Measurements from ENCODE around the gene HEXD.

The HEXD gene

GRCh38 chr17:82436601-82437324 lies 18.6 kb downstream of the HEXD start:
- TF ChIP-seq SIN3A (IDR thresholded peaks at IDR 0.05; ENCODE audit: borderline replicate concordance, insufficient read depth, low read length) (no peak), TAF1 (IDR thresholded peaks at IDR 0.05; ENCODE audit: borderline replicate concordance, insufficient read depth, low read length) (no peak)

GRCh38 chr17:82437325-82437668 lies 19.1 kb downstream of the HEXD start:
- no peak for TF ChIP-seq TAF1 (IDR thresholded peaks at IDR 0.05; ENCODE audit: borderline replicate concordance, insufficient read depth, low read length)
- no peak for TF ChIP-seq SIN3A (IDR thresholded peaks at IDR 0.05; ENCODE audit: borderline replicate concordance, insufficient read depth, low read length)
- TF ChIP-seq REST (IDR thresholded peaks at IDR 0.05; ENCODE audit: insufficient read depth in 1 of 2, low read depth in 2 of 2, low read length in 2 of 2) = no peak
- no peak for TF ChIP-seq FOXP2 (optimal IDR thresholded peaks at IDR 0.05; ENCODE audit: borderline replicate concordance, extremely low read depth, extremely low read length, insufficient read depth)
- TF ChIP-seq POLR2AphosphoS5 (IDR thresholded peaks at IDR 0.05; ENCODE audit: low read depth, low read length) = no peak

- TF ChIP-seq FOXP2 (optimal IDR thresholded peaks at IDR 0.05; ENCODE audit: borderline replicate concordance, extremely low read depth, extremely low read length, insufficient read depth) (no peak), POLR2AphosphoS5 (IDR thresholded peaks at IDR 0.05; ENCODE audit: low read depth, low read length) (no peak)
Observed at GRCh38 chr17:82438401-82439193, 20.4 kb downstream of the HEXD start.

GRCh38 chr17:82439194-82439828 lies 21.2 kb downstream of the HEXD start:
- TF ChIP-seq REST (IDR thresholded peaks at IDR 0.05; ENCODE audit: insufficient read depth in 1 of 2, low read depth in 2 of 2, low read length in 2 of 2) (no peak), TAF1 (IDR thresholded peaks at IDR 0.05; ENCODE audit: borderline replicate concordance, insufficient read depth, low read length) (no peak), SIN3A (IDR thresholded peaks at IDR 0.05; ENCODE audit: borderline replicate concordance, insufficient read depth, low read length) (no peak), FOXP2 (optimal IDR thresholded peaks at IDR 0.05; ENCODE audit: borderline replicate concordance, extremely low read depth, extremely low read length, insufficient read depth) (no peak), POLR2AphosphoS5 (IDR thresholded peaks at IDR 0.05; ENCODE audit: low read depth, low read length) (no peak)

GRCh38 chr17:82439829-82440365 lies 21.8 kb downstream of the HEXD start:
- TF ChIP-seq TAF1 (IDR thresholded peaks at IDR 0.05; ENCODE audit: borderline replicate concordance, insufficient read depth, low read length) (no peak), FOXP2 (optimal IDR thresholded peaks at IDR 0.05; ENCODE audit: borderline replicate concordance, extremely low read depth, extremely low read length, insufficient read depth) (no peak), REST (IDR thresholded peaks at IDR 0.05; ENCODE audit: insufficient read depth in 1 of 2, low read depth in 2 of 2, low read length in 2 of 2) (no peak), POLR2AphosphoS5 (IDR thresholded peaks at IDR 0.05; ENCODE audit: low read depth, low read length) (no peak), SIN3A (IDR thresholded peaks at IDR 0.05; ENCODE audit: borderline replicate concordance, insufficient read depth, low read length) (no peak)
